PFSK-1 (cell line): ENCODE measurements around the gene TTR.

Source experiments
- FOXP2 ChIP-seq: optimal IDR thresholded peaks from 2 replicates; pipeline ENCODE3; 2011; ENCODE audit warnings: borderline replicate concordance, control low read depth, inconsistent platforms; ENCODE audit not compliant: insufficient read depth; ENCODE audit errors: extremely low read length, extremely low read depth
- POLR2AphosphoS5 ChIP-seq: IDR thresholded peaks from 2 replicates; pipeline ENCODE4 v1.6.1; 2012; ENCODE audit warnings: low read depth, mild to moderate bottlenecking, control low read depth, low read length, moderate library complexity
- SIN3A ChIP-seq: IDR thresholded peaks from 2 replicates; pipeline ENCODE4 v1.6.1; 2012; ENCODE audit warnings: mild to moderate bottlenecking, low read length, moderate library complexity, borderline replicate concordance; ENCODE audit not compliant: insufficient read depth
- TAF1 ChIP-seq: IDR thresholded peaks from 2 replicates; pipeline ENCODE4 v1.6.1; 2012; ENCODE audit warnings: low read length, control low read depth, borderline replicate concordance; ENCODE audit not compliant: insufficient read depth
- TF ChIP-seq, protein P1 (sequence below), 2 experiments: IDR thresholded peaks; 2 replicates each; pipeline versions ENCODE4 v1.6.1 to v1.8.0; 2011 to 2012; ENCODE audit warnings: low read depth in 2 of 2, low read length in 2 of 2, control low read depth in 1 of 2, inconsistent platforms in 1 of 2, mild to moderate bottlenecking in 1 of 2, moderate library complexity in 1 of 2; ENCODE audit not compliant: insufficient read depth in 1 of 2

Gene TTR

DNA sequence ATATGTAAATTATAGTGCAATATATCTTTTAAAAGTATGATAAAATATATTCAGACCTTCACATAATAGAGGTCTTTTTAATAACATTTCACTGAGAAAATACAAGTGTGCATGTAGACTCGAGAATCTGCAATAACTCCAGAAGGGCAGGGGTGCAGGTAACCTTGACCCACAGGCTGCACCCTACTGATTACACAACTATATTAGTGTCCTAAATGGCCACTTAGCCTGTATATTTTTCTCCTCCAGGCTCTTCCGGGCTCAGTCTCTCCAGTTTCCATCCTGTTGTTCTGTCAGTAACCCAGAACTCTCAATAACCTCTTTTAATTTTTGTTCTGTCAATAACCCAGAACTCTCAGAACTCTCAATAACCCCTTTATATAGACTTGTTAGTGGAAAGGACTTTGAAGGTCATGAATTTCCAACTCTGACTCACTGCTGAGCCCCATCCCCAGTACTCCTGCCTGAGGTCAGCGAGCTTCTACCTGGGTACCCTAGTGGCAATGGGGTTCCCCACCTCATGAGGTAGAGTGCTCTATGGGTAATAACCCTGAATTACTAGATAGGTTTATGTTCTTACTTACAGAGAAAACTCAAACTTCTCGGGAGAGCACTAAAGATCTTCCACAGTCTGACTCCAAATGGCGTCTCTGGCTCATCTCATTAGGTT lies 8.4 kb upstream of the TTR start:
- TF ChIP-seq POLR2AphosphoS5 (no peak), SIN3A (no peak), FOXP2 (no peak), TAF1 (no peak)
- TF ChIP-seq, protein P1, sequence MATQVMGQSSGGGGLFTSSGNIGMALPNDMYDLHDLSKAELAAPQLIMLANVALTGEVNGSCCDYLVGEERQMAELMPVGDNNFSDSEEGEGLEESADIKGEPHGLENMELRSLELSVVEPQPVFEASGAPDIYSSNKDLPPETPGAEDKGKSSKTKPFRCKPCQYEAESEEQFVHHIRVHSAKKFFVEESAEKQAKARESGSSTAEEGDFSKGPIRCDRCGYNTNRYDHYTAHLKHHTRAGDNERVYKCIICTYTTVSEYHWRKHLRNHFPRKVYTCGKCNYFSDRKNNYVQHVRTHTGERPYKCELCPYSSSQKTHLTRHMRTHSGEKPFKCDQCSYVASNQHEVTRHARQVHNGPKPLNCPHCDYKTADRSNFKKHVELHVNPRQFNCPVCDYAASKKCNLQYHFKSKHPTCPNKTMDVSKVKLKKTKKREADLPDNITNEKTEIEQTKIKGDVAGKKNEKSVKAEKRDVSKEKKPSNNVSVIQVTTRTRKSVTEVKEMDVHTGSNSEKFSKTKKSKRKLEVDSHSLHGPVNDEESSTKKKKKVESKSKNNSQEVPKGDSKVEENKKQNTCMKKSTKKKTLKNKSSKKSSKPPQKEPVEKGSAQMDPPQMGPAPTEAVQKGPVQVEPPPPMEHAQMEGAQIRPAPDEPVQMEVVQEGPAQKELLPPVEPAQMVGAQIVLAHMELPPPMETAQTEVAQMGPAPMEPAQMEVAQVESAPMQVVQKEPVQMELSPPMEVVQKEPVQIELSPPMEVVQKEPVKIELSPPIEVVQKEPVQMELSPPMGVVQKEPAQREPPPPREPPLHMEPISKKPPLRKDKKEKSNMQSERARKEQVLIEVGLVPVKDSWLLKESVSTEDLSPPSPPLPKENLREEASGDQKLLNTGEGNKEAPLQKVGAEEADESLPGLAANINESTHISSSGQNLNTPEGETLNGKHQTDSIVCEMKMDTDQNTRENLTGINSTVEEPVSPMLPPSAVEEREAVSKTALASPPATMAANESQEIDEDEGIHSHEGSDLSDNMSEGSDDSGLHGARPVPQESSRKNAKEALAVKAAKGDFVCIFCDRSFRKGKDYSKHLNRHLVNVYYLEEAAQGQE (IDR thresholded peaks at IDR 0.05; ENCODE audit: insufficient read depth in 1 of 2, low read depth in 2 of 2, low read length in 2 of 2): no peak

DNA sequence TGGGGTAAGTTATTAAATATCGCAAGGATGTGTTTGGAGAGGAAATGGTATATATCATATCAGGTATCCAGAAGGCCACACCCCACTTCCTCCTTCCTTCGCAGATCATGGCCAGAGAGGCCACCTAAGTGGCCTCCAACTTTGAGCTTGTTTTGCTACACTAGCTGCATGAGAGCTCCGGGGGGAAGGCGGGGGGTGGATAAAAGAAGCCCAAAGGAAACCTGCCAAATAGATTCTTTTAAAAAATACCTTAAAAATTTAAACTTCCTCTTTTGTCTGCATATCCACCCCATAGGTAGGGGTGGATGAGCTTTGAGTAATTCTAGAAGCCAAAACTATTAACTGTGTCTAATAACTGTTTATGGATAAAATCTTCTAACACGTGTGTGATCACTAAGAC lies 5.7 kb upstream of the TTR start:
- TF ChIP-seq, protein P1 (IDR thresholded peaks at IDR 0.05; ENCODE audit: insufficient read depth in 1 of 2, low read depth in 2 of 2, low read length in 2 of 2): no peak
- TF ChIP-seq POLR2AphosphoS5: no peak
- no peak for TF ChIP-seq FOXP2
- no peak for TF ChIP-seq SIN3A
- no peak for TF ChIP-seq TAF1

DNA sequence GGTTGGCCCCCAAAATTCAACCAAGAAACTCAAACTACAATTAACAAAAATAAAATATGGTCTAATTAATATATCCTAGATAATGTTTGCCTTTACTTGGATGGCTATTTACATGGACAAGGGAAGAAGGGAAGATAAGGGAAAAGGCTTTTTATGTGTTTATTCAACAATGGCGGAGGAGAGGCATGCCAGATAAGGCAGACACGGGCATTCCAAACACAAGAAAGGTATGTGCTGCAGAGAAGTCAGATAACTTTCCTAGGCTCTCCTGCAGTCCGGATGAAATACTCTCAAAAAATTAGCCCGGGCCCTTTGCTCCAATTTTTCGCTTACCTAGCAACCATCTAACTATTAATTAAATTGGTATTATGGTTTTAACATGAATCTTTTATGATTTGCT lies 5.1 kb upstream of the TTR start:
- TF ChIP-seq, protein P1 (IDR thresholded peaks at IDR 0.05; ENCODE audit: insufficient read depth in 1 of 2, low read depth in 2 of 2, low read length in 2 of 2): no peak
- TF ChIP-seq SIN3A (no peak), FOXP2 (no peak), POLR2AphosphoS5 (no peak), TAF1 (no peak)

GRCh38 chr18:31587529-31587928 lies 4.1 kb upstream of the TTR start:
- no peak for TF ChIP-seq FOXP2
- TF ChIP-seq SIN3A: no peak

- TF ChIP-seq FOXP2 (no peak), SIN3A (no peak), TAF1 (no peak), POLR2AphosphoS5 (no peak)
- TF ChIP-seq, protein P1 (IDR thresholded peaks at IDR 0.05; ENCODE audit: insufficient read depth in 1 of 2, low read depth in 2 of 2, low read length in 2 of 2): no peak
Measured at GRCh38 chr18:31590570-31590969, 1.1 kb upstream of the TTR start.

DNA sequence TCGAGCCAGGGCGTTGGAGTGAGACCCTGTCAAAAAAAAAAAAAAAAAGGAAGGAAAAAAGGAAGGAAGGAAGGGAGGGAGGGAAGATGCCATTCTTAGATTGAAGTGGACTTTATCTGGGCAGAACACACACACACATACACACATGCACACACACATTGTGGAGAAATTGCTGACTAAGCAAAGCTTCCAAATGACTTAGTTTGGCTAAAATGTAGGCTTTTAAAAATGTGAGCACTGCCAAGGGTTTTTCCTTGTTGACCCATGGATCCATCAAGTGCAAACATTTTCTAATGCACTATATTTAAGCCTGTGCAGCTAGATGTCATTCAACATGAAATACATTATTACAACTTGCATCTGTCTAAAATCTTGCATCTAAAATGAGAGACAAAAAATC lies 564 bp upstream of the TTR start:
- TF ChIP-seq FOXP2 (no peak), TAF1 (no peak), POLR2AphosphoS5 (no peak)
- TF ChIP-seq, protein P1 (IDR thresholded peaks at IDR 0.05; ENCODE audit: insufficient read depth in 1 of 2, low read depth in 2 of 2, low read length in 2 of 2): no peak
